Natural killer cell (primary cell): ENCODE data around the gene ALDH3B1. TPM values are rescaled to one million over a fixed set of nuclear protein-coding genes. Genes with fewer than 3 reads are reported as not detected.

Experiments
- ATAC-seq, 3 donors: fragments of 150-1000 bp in 2 of 3; fragments of 200-7000 bp in 1 of 3; cut with Tn5 transposase; 1 replicate in 1 of 3; 2 replicates in 2 of 3; pipeline ENCODE4 v1.10.0; 2021; ENCODE audit warnings: mild to moderate bottlenecking in 2 of 3, moderate library complexity in 2 of 3
- DNase-seq, 2 donors: peaks; one replicate each; pipeline versions ENCODE4 v3.0.0 to v3.0.0-alpha.2; 2013 to 2021; ENCODE audit warnings: mixed read lengths in 1 of 2
- H3K27ac ChIP-seq: one replicate; pipeline ENCODE4 v1.5.1; 2013; ENCODE audit warnings: mild to moderate bottlenecking, low read length
- H3K27me3 ChIP-seq: one replicate; pipeline ENCODE4 v1.6.1; 2013; ENCODE audit warnings: low read length; ENCODE audit not compliant: control insufficient read depth, insufficient read depth
- H3K36me3 ChIP-seq: one replicate; pipeline ENCODE4 v1.6.1; 2013; ENCODE audit warnings: low read length; ENCODE audit not compliant: control insufficient read depth, insufficient read depth
- H3K4me1 ChIP-seq: one replicate; pipeline ENCODE4 v1.6.1; 2013; ENCODE audit warnings: low read length; ENCODE audit not compliant: control insufficient read depth, insufficient read depth
- H3K4me3 ChIP-seq: one replicate; pipeline ENCODE4 v1.5.1; 2013; ENCODE audit warnings: low read length
- H3K9me3 ChIP-seq: one replicate; pipeline ENCODE4 v1.6.1; 2013; ENCODE audit warnings: low read length; ENCODE audit not compliant: control insufficient read depth, insufficient read depth
- H3K27ac Mint-ChIP-seq, 2 donors: one replicate each; pipeline ENCODE4 v1.8.0; 2022; ENCODE audit warnings: mild to moderate bottlenecking in 2 of 2, mixed read lengths in 2 of 2, moderate library complexity in 1 of 2
- H3K27me3 Mint-ChIP-seq, 2 donors: one replicate each; pipeline ENCODE4 v1.8.0; 2022; ENCODE audit warnings: low read depth in 2 of 2, mixed read lengths in 2 of 2
- H3K36me3 Mint-ChIP-seq: one replicate; pipeline ENCODE4 v1.8.0; 2022; ENCODE audit warnings: mixed read lengths
- H3K4me1 Mint-ChIP-seq, 2 donors: one replicate each; pipeline ENCODE4 v1.8.0; 2022; ENCODE audit warnings: mixed read lengths in 2 of 2
- H3K4me3 Mint-ChIP-seq: one replicate; pipeline ENCODE4 v1.8.0; 2022; ENCODE audit warnings: mild to moderate bottlenecking, moderate library complexity, mixed read lengths
- H3K9me3 Mint-ChIP-seq, 2 donors: one replicate each; pipeline ENCODE4 v1.8.0; 2022; ENCODE audit warnings: mixed read lengths in 2 of 2
- CTCF ChIP-seq: fragments of 200-600 bp; IDR thresholded peaks from one replicate; pipeline ENCODE4 v1.8.0; 2022; ENCODE audit warnings: antibody characterized with exemption
- WGBS: methylation state at CpG from one replicate; pipeline ENCODE4 v1.1.7; 2013; ENCODE audit warnings: missing lambda C conversion rate; ENCODE audit not compliant: insufficient coverage; 5-methylcytosine and 5-hydroxymethylcytosine counted together
- intact Hi-C: fragments of 100-400 bp; cut with micrococcal nuclease; formaldehyde crosslinking; loops from one replicate; pipeline ENCODE4 v1.14.2; 2022
- total RNA-seq, 4 donors: library from RNA; stranded (reverse); fragments of 120-200 nt in 1 of 4; gene quantifications; one replicate each; pipeline versions ENCODE4 v1.2.3 to v1.2.4, GENCODE V29; 2013 to 2022

The ALDH3B1 gene
- total RNA-seq, 3 donors from 2014 or later (not counting 1 experiment from before 2014, with no cell fraction given): 2.4 to 9.0 (median 4.0) TPM

GRCh38 chr11:68048681-68049508 is 38.8 kb downstream of the ALDH3B1 start:
- TF ChIP-seq CTCF: no peak
- no peak overlapping the region for H3K4me3 Mint-ChIP-seq
- H3K27me3 ChIP-seq: no peaks in the 10 kb centered on the region
- H3K36me3 Mint-ChIP-seq: no peaks in the 10 kb centered on the region
- ATAC-seq (no peak), DNase-seq (no peak)
- H3K27ac ChIP-seq: no peak overlapping the region
- WGBS: 95% methylated on average over 35 of the region's 35 CpGs
- no peak overlapping the region for H3K4me3 ChIP-seq
- no peaks in the 10 kb centered on the region for H3K4me1 ChIP-seq
- no peaks in the 10 kb centered on the region for H3K27me3 Mint-ChIP-seq
- no peak overlapping the region for H3K27ac Mint-ChIP-seq
- H3K9me3 ChIP-seq: no peaks in the 10 kb centered on the region
- H3K4me1 Mint-ChIP-seq: peaks cover 0 to 7% of the 10 kb centered on the region in 2 donors
- peaks cover 79% of the 10 kb centered on the region for H3K36me3 ChIP-seq
- H3K9me3 Mint-ChIP-seq: no peaks in the 10 kb centered on the region
- intact Hi-C loops: no loop called here

- 97% methylated on average over 40 of the region's 40 CpGs for WGBS
- Histone ChIP-seq H3K4me3 (no peak overlapping the region), H3K9me3 (no peaks in the 10 kb centered on the region), H3K27me3 (no peaks in the 10 kb centered on the region), H3K27ac (no peak overlapping the region), H3K36me3 (peaks cover 70% of the 10 kb centered on the region), H3K4me1 (no peaks in the 10 kb centered on the region)
- intact Hi-C loops: no loop called here
- no peak for TF ChIP-seq CTCF
- H3K4me3 Mint-ChIP-seq: no peak overlapping the region
- H3K9me3 Mint-ChIP-seq: no peaks in the 10 kb centered on the region
- peaks cover 0 to 7% of the 10 kb centered on the region in 2 donors for H3K4me1 Mint-ChIP-seq
- no peaks in the 10 kb centered on the region for H3K27me3 Mint-ChIP-seq
- no peaks in the 10 kb centered on the region for H3K36me3 Mint-ChIP-seq
- no peak overlapping the region for H3K27ac Mint-ChIP-seq
- ATAC-seq (no peak), DNase-seq (no peak)
These were observed 39.6 kb downstream of the ALDH3B1 start for GRCh38 chr11:68049509-68050370.

- Histone ChIP-seq H3K27ac (no peak overlapping the region), H3K36me3 (peaks cover 64% of the 10 kb centered on the region), H3K4me1 (no peaks in the 10 kb centered on the region), H3K27me3 (no peaks in the 10 kb centered on the region), H3K4me3 (no peak overlapping the region), H3K9me3 (no peaks in the 10 kb centered on the region)
- WGBS: 98% methylated on average over 18 of the region's 18 CpGs
- H3K27me3 Mint-ChIP-seq: no peaks in the 10 kb centered on the region
- TF ChIP-seq CTCF: no peak
- DNase-seq (no peak), ATAC-seq (no peak)
- H3K36me3 Mint-ChIP-seq: no peaks in the 10 kb centered on the region
- H3K4me1 Mint-ChIP-seq: peaks cover 0 to 7% of the 10 kb centered on the region in 2 donors
- H3K4me3 Mint-ChIP-seq: no peak overlapping the region
- H3K27ac Mint-ChIP-seq: no peak overlapping the region
- intact Hi-C loops: no loop called here
- H3K9me3 Mint-ChIP-seq: no peaks in the 10 kb centered on the region
These were observed 40.3 kb downstream of the ALDH3B1 start for GRCh38 chr11:68050371-68050841.
